OCI-LY3 (cell line): ENCODE measurements around the gene SLC23A3.

Experiments used
- EZH2phosphoT487 ChIP-seq: fragments of 200-600 bp; shearing (Covaris generic); IDR thresholded peaks from 2 replicates; pipeline ENCODE4 v1.6.1; 2018; ENCODE audit warnings: antibody characterized with exemption, mixed run types, low read depth
- TF ChIP-seq, protein P1 (sequence below): fragments of 200-600, 300-600 bp; sonication (generic); IDR thresholded peaks from 2 replicates; pipeline ENCODE4 v1.5.1; 2014; ENCODE audit warnings: antibody characterized with exemption, low read length, low read depth

DNA sequence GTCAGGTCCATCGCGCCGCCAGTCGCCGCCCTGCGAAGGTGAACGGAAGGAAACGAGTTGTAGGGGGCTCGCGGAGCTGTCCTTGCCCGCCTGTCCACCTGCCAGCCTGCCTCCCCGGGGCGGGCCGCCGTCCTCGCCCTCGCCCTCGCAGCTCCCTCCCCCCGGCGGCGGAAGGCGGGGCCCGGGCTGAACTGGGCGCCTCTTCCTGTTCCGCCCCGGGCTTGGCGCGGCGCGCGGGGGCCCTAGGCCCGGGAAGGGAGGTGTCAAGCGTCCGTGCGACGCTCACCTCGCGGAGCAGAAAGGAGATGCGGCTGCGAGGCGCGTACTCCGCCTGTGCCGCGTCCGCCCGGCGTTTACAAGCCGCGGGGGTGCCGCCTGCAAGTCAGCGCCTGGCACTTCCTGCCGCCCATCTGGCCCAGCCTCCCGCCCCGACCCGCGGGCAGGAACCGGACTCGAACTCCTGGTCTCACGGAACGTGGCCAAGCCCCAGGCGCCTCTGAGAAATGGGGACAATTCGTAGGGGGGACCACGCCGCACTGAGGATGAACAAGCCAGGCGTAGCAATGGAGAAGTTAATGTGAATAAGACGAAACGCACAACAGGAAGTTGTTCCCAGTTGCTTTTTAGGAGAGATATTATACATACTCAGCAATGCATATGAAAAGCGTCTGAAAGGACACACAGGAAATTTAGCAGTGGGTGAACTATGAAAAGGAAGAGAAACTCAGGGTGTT, 7.2 kb upstream of the SLC23A3 start, which contains the start of gene CNPPD1:
- TF ChIP-seq, protein P1, sequence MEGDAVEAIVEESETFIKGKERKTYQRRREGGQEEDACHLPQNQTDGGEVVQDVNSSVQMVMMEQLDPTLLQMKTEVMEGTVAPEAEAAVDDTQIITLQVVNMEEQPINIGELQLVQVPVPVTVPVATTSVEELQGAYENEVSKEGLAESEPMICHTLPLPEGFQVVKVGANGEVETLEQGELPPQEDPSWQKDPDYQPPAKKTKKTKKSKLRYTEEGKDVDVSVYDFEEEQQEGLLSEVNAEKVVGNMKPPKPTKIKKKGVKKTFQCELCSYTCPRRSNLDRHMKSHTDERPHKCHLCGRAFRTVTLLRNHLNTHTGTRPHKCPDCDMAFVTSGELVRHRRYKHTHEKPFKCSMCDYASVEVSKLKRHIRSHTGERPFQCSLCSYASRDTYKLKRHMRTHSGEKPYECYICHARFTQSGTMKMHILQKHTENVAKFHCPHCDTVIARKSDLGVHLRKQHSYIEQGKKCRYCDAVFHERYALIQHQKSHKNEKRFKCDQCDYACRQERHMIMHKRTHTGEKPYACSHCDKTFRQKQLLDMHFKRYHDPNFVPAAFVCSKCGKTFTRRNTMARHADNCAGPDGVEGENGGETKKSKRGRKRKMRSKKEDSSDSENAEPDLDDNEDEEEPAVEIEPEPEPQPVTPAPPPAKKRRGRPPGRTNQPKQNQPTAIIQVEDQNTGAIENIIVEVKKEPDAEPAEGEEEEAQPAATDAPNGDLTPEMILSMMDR: no peak
- no peak for TF ChIP-seq EZH2phosphoT487
